Left renal pelvis (tissue), 4 donors: ENCODE results near the gene SNX9. TPM values are rescaled to one million over a fixed set of nuclear protein-coding genes. Genes with fewer than 3 reads are reported as not detected.
A peak's percentile ranks its signal among the peaks of the same experiment; 100 is the strongest.
"Not testable (repeated sequence)": the region's sequence is repeated elsewhere in the genome, so short reads cannot be mapped to it uniquely, and the experiment has no call there.

Experiments used
- DNase-seq, 4 donors: peaks; one replicate each; pipeline ENCODE4 v3.0.0-alpha.2; 2013; ENCODE audit warnings: low read depth in 4 of 4, low spot score in 3 of 4
- polyA plus RNA-seq, 4 donors: library from polyadenylated mRNA; unstranded; fragments of 120-200 nt; gene quantifications; one replicate each; pipeline ENCODE4 v1.2.1, GENCODE V29; 2013; ENCODE audit not compliant: insufficient read length in 4 of 4

Gene SNX9
- polyA plus RNA-seq, 4 donors, result 33.8 to 48.4 (median 40.3) TPM

DNA sequence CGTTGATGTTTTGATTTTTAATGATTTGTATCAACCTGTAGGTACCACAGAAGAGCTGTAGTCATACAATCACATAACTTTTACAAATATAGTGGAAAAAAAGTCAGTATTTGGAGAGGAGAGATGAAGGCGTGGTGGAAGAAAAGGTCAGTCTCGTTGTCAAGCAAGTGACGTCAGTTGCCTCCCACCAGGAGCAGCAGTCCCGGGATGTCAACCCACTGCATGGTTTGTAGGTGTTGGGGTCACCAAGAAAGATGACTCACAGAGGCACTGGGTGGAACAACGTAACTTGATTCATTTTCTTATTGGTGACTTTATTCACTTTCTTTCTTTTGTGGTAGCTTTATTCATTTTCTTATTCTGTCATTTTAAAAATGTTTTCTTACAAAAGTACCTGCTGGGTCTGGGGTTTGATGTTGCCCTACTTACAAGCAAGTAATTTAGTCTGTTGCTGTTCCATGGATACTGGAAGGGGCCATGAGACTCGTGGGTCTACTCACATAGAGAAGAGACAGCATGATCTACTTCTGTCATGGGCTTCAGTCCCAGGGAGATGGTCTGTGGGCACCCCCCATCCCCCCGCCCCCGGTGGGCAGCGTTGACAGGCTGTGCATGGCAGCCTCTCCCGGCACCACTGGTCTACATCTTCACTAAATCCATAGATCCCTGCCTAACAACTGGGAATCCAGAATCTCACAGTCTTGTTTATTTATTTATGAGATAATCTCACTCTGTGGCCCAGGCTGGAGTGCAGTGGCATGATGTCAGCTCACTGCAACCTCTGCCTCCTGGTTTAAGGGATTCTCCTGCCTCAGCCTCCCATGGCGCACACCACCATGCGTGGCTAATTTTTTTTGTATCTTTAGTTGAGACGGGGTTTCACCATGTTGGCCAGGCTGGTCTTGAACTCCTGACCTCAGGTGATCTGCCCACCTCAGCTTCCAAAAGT lies 122.2 kb downstream of the SNX9 start:
- no peak for DNase-seq

GRCh38 chr6:157946053-157946617 lies 123.1 kb downstream of the SNX9 start:
- DNase-seq, result no peak

DNA sequence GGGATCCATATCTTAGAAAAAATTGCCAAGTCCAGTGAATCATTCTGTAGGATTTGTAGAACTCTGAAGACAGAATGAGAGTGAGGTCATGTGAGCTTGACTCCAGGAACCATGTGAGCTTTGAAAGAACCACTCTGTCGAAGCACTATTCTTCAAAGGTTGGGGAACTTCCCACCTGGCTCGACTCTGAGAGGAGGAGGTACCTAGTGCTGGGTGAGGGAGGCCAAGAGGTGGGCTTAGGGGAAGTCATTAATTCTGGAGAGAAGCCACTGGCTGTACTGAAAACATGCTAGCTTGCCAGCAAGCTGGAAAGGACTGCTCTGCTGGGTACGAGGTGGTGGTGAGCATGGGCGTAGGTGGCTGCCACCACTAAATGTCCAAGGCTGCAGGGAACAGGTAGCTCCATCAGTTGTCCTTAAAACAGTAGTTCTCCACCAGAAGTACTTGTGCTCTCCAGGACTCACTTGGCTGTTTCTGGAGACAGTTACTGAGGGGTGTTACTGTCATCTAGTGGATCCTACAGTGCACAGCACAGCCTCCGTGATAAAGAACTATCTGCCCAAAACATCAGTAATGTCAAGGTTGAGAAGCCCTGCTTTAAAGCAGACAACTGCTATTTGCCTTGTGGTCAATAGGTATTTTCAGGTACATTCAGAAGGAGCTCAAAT lies 124.0 kb downstream of the SNX9 start:
- no peak for DNase-seq

DNA sequence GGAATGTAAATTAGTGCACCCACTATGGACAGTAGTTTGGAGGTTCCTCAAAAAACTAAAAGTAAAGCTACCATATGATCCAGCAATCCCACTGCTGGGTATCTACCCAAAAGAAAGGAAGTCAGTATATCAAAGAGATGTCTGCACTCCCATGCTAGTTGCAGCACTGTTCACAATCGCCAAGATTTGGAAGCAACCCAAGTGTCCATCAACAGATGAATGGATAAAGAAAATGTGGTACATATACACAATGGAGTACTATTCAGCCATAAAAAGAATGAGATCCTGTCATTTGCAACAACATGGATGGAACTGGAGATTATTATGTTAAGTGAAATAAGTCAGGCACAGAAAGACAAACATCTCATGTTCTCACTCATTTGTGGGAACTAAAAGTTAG lies 127.9 kb downstream of the SNX9 start:
- DNase-seq, result not testable (repeated sequence)

- no peak for DNase-seq
Measured at GRCh38 chr6:157951828-157952227, 128.8 kb downstream of the SNX9 start.

- no peak for DNase-seq
Measured at GRCh38 chr6:157952861-157953351, 129.9 kb downstream of the SNX9 start.

DNA sequence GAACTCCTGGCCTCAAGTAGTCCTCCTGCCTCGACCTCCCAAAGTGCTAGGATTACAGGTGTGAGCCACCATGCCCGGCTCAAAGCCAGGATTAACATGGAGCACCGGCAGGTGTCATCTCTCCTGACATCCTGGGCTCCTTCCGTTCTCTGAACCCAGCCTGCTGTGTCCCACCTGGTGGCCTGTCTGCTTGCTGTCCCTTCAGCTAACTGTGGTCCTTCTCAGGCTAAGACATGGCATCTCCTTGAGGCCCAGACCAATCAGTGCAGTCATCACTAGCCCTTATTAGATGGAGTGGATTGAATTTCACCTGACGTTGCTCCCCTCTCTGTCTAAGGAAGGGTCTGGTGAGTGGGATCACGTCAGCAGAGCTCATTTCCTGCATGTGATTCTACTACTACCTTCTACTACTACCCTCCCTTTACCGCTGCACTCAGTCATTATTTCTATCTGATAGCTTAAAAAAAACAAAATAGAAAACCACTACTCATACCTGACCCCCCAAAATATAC lies 130.6 kb downstream of the SNX9 start:
- DNase-seq, result no peak

DNA sequence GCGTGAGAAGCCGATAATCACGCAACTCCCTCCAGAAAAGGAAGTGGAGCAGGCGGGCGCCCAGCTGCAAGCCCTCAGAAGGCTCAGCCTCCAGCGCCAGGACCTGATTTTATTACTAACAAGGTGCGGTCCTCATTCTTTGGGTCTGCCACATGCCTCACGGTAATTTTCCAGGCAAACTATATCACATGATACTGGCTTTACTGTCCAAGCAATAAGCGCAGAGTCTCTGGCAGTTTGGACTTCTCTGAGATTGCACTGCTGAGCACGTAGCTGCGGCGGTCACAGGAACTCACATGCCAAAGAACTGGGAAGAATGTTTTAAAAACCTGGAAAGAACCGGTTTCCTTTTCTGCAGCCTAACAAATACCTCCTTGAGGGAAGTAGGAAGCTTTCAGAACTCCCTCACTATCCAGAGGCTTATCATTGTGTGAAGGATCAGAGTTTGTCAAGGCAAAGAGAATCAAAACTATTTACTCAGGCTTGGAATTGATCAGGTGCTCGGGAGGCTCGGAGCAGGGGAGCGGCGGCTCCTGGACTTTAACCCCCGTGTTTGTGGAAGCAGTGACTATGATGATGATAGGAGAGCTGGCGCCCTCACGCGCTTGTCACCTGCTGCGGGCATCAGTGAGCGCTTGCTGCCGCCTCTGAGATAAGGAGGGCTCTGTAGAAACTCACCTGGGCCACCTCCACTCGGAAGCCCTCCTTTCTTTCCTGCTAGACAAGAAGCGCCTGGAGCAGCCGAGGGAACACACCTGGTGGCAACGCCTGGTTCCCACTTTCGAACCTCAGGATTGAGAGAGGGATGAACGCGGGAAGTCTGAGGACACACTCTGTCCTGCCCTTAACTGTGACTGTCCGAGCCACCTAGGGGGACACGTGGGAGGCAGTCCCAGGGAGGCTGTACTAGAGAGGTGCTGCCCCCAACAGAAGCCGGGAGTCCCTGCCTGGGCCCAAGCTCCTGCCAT lies 131.4 kb downstream of the SNX9 start:
- peak in 3 of 4 donors; percentile 22 to 34 (median 27) for DNase-seq

- no peak for DNase-seq
Measured at GRCh38 chr6:157955675-157956074, 132.6 kb downstream of the SNX9 start.

DNA sequence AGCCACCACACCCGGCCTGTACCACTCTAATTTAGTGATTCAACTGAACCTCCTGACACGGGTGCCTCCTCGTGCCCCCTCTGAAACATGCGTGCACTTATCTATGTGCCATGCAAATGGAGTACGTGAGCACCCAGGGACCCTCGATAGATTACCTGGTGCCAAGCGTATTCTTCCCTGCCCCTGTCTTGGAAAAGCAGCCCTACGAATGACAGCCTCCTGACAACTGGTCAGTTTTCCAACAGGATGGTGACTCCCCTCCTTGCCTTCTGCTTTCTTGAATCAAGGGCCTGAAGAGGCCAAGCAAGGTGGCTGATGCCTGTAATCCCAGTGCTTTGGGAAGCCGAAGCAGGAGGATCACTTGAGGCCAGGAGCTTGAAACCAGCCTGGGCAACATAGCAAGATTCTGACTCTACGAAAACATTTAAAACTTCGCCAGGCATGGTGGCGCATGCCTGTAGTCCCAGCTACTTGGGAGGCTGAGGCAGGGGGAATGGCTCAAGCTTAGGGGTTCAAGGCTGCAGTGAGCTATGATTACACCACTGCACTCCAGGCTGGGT lies 133.2 kb downstream of the SNX9 start:
- DNase-seq, result no peak

GRCh38 chr6:157959451-157960227 lies 136.6 kb downstream of the SNX9 start:
- no peak for DNase-seq

GRCh38 chr6:157961153-157961831 lies 138.2 kb downstream of the SNX9 start:
- no peak for DNase-seq

DNA sequence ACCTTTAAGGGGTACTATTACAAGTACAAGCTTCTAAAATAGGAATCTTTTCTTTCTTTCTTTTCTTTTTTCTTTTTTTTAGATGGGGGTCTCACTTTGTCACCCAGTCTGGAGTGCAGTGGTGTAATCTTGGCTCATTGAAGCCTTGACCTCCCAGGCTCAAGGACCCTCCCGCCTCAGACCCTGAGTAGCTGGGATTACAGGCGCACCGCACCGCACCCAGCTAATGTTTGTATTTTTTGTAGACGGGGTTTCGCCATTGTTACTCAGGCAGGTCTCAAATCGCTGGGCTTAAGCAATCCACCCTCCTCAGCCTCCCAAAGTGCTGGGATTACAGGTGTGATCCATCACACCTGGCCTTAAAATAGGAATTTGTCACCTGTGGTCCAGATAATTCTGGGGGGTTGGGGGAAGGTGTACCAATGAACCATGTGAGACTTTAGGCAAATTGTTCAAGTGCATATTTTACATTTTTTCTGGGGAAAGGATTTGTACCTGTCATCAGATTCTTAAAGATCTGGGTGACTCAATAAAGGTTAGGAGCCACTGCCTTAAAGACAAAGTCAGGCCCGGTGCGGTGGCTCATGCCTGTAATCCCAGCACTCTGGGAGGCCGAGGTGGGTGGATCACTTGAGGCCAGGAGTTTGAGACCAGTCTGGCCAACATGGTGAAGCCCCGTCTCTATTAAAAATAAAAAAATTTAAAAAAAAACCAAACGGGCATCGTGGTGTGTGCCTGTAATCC lies 139.0 kb downstream of the SNX9 start:
- no peak for DNase-seq

- DNase-seq, result no peak
Measured at GRCh38 chr6:157962601-157963302, 139.7 kb downstream of the SNX9 start.

GRCh38 chr6:157964100-157964499 lies 141.1 kb downstream of the SNX9 start:
- DNase-seq, result no peak

DNA sequence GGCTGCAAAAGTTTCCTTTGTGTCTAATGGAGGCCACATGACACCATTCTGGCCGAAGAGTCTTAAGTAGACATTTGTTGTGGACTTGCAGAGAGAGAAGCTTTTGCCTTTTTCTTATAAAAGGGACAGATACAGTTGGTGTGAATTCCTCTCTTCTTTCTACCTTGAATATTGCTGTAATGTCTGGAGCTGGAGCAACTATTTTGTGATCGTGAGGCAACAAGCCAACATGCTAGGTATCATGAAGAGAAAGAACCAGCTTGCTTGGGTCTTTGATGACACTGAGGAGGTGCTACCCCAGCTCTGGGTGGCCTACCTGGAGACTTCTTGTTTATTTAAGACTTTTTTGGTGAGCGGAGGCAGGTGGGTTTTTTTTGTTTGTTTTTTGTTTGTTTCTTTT lies 142.3 kb downstream of the SNX9 start:
- DNase-seq, result no peak

- DNase-seq, result no peak
Measured at GRCh38 chr6:157966589-157966977, 143.5 kb downstream of the SNX9 start.
